Epidermal melanocyte (primary cell): ENCODE results near the gene MYO1D.
"Not testable (repeated sequence)": the region's sequence is repeated elsewhere in the genome, so short reads cannot be mapped to it uniquely, and the experiment has no call there.

Experiments used
- DNase-seq: peaks from one replicate; pipeline ENCODE4 v3.0.0; 2011; ENCODE audit warnings: low spot score; ENCODE audit not compliant: insufficient read length

MYO1D gene

GRCh38 chr17:32780721-32781120 lies 96.2 kb downstream of the MYO1D start:
- no peak for DNase-seq

- DNase-seq: no peak
Observed at GRCh38 chr17:32777922-32778321, 99.0 kb downstream of the MYO1D start.

GRCh38 chr17:32777436-32777835 lies 99.5 kb downstream of the MYO1D start:
- DNase-seq: no peak

GRCh38 chr17:32774695-32775084 lies 102.2 kb downstream of the MYO1D start:
- no peak for DNase-seq

GRCh38 chr17:32773856-32774694 lies 102.8 kb downstream of the MYO1D start:
- DNase-seq: no peak

GRCh38 chr17:32772453-32773025 lies 104.4 kb downstream of the MYO1D start:
- no peak for DNase-seq

GRCh38 chr17:32771396-32771795 lies 105.5 kb downstream of the MYO1D start:
- DNase-seq: peak; percentile 59

GRCh38 chr17:32769846-32770245 lies 107.1 kb downstream of the MYO1D start:
- DNase-seq: no peak

- no peak for DNase-seq
Observed at GRCh38 chr17:32763855-32764439, 113.0 kb downstream of the MYO1D start.

- no peak for DNase-seq
Observed at GRCh38 chr17:32759476-32759875, 117.4 kb downstream of the MYO1D start.

GRCh38 chr17:32757963-32758362 lies 119.0 kb downstream of the MYO1D start:
- no peak for DNase-seq

- DNase-seq: no peak
Observed at GRCh38 chr17:32756696-32757095, 120.2 kb downstream of the MYO1D start.

- peak; percentile 73 for DNase-seq
Observed at GRCh38 chr17:32755045-32755805, 121.7 kb downstream of the MYO1D start.

GRCh38 chr17:32752934-32753333 lies 124.0 kb downstream of the MYO1D start:
- no peak for DNase-seq

GRCh38 chr17:32747856-32748255 lies 129.1 kb downstream of the MYO1D start:
- no peak for DNase-seq

- DNase-seq: no peak
Observed at GRCh38 chr17:32746698-32747097, 130.2 kb downstream of the MYO1D start.

- no peak for DNase-seq
Observed at GRCh38 chr17:32746280-32746679, 130.6 kb downstream of the MYO1D start.

GRCh38 chr17:32742681-32743538 lies 134.0 kb downstream of the MYO1D start:
- DNase-seq: no peak

GRCh38 chr17:32741381-32741780 lies 135.5 kb downstream of the MYO1D start:
- no peak for DNase-seq

- DNase-seq: no peak
Observed at GRCh38 chr17:32739722-32740121, 137.2 kb downstream of the MYO1D start.

- DNase-seq: not testable (repeated sequence)
Observed at GRCh38 chr17:32739151-32739550, 137.8 kb downstream of the MYO1D start.
